GM12878 (cell line): Measurements from ENCODE around the gene IRF2. TPM values are rescaled to one million over a fixed set of nuclear protein-coding genes. Genes with fewer than 3 reads are reported as not detected.

Experiments
- ATAC-seq: fragments of 200-7000 bp; cut with Tn5 transposase; 3 replicates; pipeline ENCODE4 v1.9.1; 2020; ENCODE audit warnings: mild to moderate bottlenecking, moderate library complexity
- BruUV-seq: library from RNA; stranded (reverse); fragments of 400-500 nt; replicated peaks from 2 replicates; lab custom pipeline; 2021; lab: Mats Ljungman, UMichigan
- CTCF ChIA-PET: fragments of 300-600 bp; sonication (Branson Sonifier 250); formaldehyde crosslinking; extraction: SDS; loops from one replicate; lab custom pipeline; 2021; ENCODE audit warnings: inconsistent platforms; lab: Yijun Ruan, JAX
- POLR2A ChIA-PET: fragments of 350-600 bp; formaldehyde crosslinking; extraction: SDS; loops from one replicate; lab custom pipeline; 2021; ENCODE audit warnings: inconsistent platforms; lab: Charles Lee
- RAD21 ChIA-PET: fragments of 300-600 bp; sonication (Branson Sonifier 250); formaldehyde crosslinking; loops from one replicate; lab custom pipeline; 2023; ENCODE audit warnings: antibody characterized with exemption; ENCODE audit not compliant: unreplicated experiment; lab: Charles Lee
- SMC1A ChIA-PET: fragments of 300-600 bp; sonication (Branson Sonifier 250); formaldehyde crosslinking; loops from one replicate; lab custom pipeline; 2023; ENCODE audit not compliant: unreplicated experiment, uncharacterized antibody; lab: Charles Lee
- DNase-seq: peaks from one replicate; pipeline ENCODE4 v3.0.0-alpha.2; 2011; ENCODE audit warnings: low read depth, low spot score
- FAIRE-seq: peaks from 3 replicates; lab custom pipeline; 2011; peaks lifted over from hg19 to GRCh38; lab: Jason Lieb, UNC
- H2AFZ ChIP-seq: 2 replicates; pipeline ENCODE4 v1.6.0; 2011; ENCODE audit warnings: low read depth, low read length, control low read depth; ENCODE audit not compliant: control insufficient read depth
- H3K27ac ChIP-seq: 2 replicates; pipeline ENCODE4 v1.5.1; 2011; ENCODE audit warnings: control low read depth; ENCODE audit not compliant: control insufficient read depth, insufficient read depth
- H3K27me3 ChIP-seq, 2 experiments: replicated peaks in 1 of 2; 2 replicates each; pipeline versions ENCODE4 v1.6.0 to v1.6.1; 2011; ENCODE audit warnings: low read length in 1 of 2; ENCODE audit not compliant: control insufficient read depth in 2 of 2, insufficient read depth in 2 of 2
- H3K36me3 ChIP-seq, 2 experiments: 2 replicates each; pipeline ENCODE4 v1.5.1; 2011; ENCODE audit warnings: low read length in 1 of 2; ENCODE audit not compliant: control insufficient read depth in 2 of 2, insufficient read depth in 2 of 2
- H3K4me1 ChIP-seq: 2 replicates; pipeline ENCODE4 v1.6.1; 2011; ENCODE audit warnings: mild to moderate bottlenecking, low read length, moderate library complexity, mixed read lengths; ENCODE audit not compliant: control insufficient read depth, insufficient read depth
- H3K4me2 ChIP-seq: 2 replicates; pipeline ENCODE4 v1.6.0; 2011; ENCODE audit warnings: control low read depth; ENCODE audit not compliant: control insufficient read depth, insufficient read depth
- H3K4me3 ChIP-seq: fragments of 200-600 bp; sonication (generic); 2 replicates; pipeline ENCODE4 v1.5.1; 2016
- H3K79me2 ChIP-seq: 2 replicates; pipeline ENCODE4 v1.6.0; 2011; ENCODE audit warnings: low read length; ENCODE audit not compliant: control insufficient read depth, insufficient read depth
- H3K9ac ChIP-seq: 2 replicates; pipeline ENCODE4 v1.8.0; 2011; ENCODE audit warnings: low read length, control low read depth, mixed read lengths; ENCODE audit not compliant: control insufficient read depth, insufficient read depth
- H3K9me3 ChIP-seq: replicated peaks from 3 replicates; pipeline ENCODE4 v1.5.1; 2011; ENCODE audit warnings: mild to moderate bottlenecking, low read length; ENCODE audit not compliant: control insufficient read depth, insufficient read depth
- H4K20me1 ChIP-seq: 2 replicates; pipeline ENCODE4 v1.6.0; 2011; ENCODE audit not compliant: control insufficient read depth, insufficient read depth
- BCL11A ChIP-seq: IDR thresholded peaks from 2 replicates; pipeline ENCODE4 v1.6.1; 2011; ENCODE audit warnings: low read depth, low read length
- CREB1 ChIP-seq: IDR thresholded peaks from 2 replicates; pipeline ENCODE4 v1.6.1; 2012; ENCODE audit warnings: low read depth, mild to moderate bottlenecking, inconsistent platforms
- POLR2A ChIP-seq: IDR thresholded peaks from 2 replicates; pipeline ENCODE4 v1.6.1; 2011; ENCODE audit warnings: low read depth, mild to moderate bottlenecking, low read length
- POLR2AphosphoS5 ChIP-seq: IDR thresholded peaks from 2 replicates; pipeline ENCODE4 v1.6.1; 2011; ENCODE audit warnings: mild to moderate bottlenecking, low read length, inconsistent platforms
- WGBS: methylation state at CpG from one replicate; pipeline ENCODE4 v1.1.6; 2016; ENCODE audit warnings: low lambda C conversion rate; ENCODE audit not compliant: insufficient replicate concordance, insufficient coverage; ENCODE audit errors: missing lambda C conversion rate; 5-methylcytosine and 5-hydroxymethylcytosine counted together
- in situ Hi-C: fragments of 300-500 bp; cut with MboI; formaldehyde crosslinking; loops from 9 replicates; pipeline ENCODE4 v1.14.3; 2018; ENCODE audit warnings: mixed read lengths
- intact Hi-C: fragments of 100-400 bp; cut with micrococcal nuclease; formaldehyde crosslinking; loops from one replicate; pipeline ENCODE4 v1.14.2; 2022; ENCODE audit not compliant: unreplicated experiment
- polyA plus RNA-seq, 11 experiments: library from polyadenylated mRNA; depleted of rRNA in 4 of 11; unstranded in 6 of 11; stranded (reverse) in 5 of 11; fragments of >200 nt; fragmentation: Nextera tagmentation in 4 of 11; fragmentation: Illumina TruSeq in 1 of 11; extraction: Ambion mirVana in 4 of 11; extraction: Trizol in 1 of 11; gene quantifications; 1 replicate in 1 of 11; 2 replicates in 10 of 11; pipeline versions ENCODE4 v1.2.1 to v1.2.3, GENCODE V29; 2011 to 2016; ENCODE audit warnings: inconsistent platforms in 2 of 11, missing spikeins in 2 of 11, low read depth in 1 of 11
- total RNA-seq, 4 experiments: library from RNA; depleted of rRNA in 3 of 4; stranded (reverse); fragments of >200 nt in 3 of 4; fragmentation: Illumina TruSeq in 1 of 4; extraction: Trizol in 1 of 4; gene quantifications; 2 replicates each; pipeline versions ENCODE4 v1.2.1 to v1.2.3, GENCODE V29; 2013 to 2021
- TF ChIP-seq, protein P1 (sequence below): fragments of 150-350 bp; IDR thresholded peaks from 2 replicates; pipeline ENCODE4 v1.6.1; 2016; ENCODE audit warnings: low read depth, low read length
- TF ChIP-seq, protein P2 (sequence below): IDR thresholded peaks from 2 replicates; pipeline ENCODE4 v1.6.1; 2011; ENCODE audit warnings: low read depth, mild to moderate bottlenecking, low read length, moderate library complexity, borderline replicate concordance; ENCODE audit errors: extremely low read depth

The IRF2 gene
- total and polyA plus RNA-seq, 10 of the 15 experiments (the other 5 are each of a cell fraction or from before 2014, with no cell fraction given) = 45.1 to 99.3 (median 58.9) TPM

DNA sequence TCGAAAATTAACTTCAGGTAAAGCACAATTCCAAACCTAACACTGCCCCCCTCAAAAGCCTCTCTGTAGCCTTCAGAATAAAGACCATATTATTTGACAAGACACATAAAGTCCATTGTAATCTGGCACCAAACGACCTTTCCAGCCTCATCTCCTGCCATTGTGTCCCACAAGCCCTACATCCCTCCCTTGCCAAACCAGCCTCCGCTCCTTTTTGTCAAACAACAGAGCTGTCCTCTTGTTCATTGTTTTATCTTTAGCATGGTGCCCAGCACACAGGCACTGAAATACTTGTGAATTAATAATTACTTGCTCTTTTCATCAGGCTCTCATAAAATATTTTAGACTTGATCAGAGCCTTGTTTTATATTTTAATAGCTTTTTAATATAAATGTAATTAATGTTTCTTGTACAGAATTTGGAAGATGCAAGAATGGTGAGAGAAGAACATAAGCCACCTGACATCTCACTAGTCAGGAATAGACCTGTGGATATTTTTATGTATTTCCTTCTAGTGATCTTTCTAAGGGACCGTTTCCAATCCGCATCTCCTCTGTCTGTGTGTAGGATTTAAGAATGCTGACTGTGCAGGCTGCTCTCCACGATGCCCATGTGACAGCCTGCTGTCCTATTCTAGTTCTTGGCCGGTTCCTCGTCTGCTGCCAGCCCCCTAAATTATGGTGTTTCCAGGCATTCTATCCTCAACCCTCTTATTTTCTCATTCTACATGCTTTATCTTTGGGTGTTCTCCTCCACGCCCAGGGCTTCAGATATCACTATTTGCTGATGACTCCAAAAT, 3.0 kb upstream of the IRF2 start (continued):
- TF ChIP-seq, protein P1, sequence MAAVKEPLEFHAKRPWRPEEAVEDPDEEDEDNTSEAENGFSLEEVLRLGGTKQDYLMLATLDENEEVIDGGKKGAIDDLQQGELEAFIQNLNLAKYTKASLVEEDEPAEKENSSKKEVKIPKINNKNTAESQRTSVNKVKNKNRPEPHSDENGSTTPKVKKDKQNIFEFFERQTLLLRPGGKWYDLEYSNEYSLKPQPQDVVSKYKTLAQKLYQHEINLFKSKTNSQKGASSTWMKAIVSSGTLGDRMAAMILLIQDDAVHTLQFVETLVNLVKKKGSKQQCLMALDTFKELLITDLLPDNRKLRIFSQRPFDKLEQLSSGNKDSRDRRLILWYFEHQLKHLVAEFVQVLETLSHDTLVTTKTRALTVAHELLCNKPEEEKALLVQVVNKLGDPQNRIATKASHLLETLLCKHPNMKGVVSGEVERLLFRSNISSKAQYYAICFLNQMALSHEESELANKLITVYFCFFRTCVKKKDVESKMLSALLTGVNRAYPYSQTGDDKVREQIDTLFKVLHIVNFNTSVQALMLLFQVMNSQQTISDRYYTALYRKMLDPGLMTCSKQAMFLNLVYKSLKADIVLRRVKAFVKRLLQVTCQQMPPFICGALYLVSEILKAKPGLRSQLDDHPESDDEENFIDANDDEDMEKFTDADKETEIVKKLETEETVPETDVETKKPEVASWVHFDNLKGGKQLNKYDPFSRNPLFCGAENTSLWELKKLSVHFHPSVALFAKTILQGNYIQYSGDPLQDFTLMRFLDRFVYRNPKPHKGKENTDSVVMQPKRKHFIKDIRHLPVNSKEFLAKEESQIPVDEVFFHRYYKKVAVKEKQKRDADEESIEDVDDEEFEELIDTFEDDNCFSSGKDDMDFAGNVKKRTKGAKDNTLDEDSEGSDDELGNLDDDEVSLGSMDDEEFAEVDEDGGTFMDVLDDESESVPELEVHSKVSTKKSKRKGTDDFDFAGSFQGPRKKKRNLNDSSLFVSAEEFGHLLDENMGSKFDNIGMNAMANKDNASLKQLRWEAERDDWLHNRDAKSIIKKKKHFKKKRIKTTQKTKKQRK = no peak
- TF ChIP-seq BCL11A = no peak
- TF ChIP-seq, protein P2, sequence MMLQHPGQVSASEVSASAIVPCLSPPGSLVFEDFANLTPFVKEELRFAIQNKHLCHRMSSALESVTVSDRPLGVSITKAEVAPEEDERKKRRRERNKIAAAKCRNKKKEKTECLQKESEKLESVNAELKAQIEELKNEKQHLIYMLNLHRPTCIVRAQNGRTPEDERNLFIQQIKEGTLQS = no peak

DNA sequence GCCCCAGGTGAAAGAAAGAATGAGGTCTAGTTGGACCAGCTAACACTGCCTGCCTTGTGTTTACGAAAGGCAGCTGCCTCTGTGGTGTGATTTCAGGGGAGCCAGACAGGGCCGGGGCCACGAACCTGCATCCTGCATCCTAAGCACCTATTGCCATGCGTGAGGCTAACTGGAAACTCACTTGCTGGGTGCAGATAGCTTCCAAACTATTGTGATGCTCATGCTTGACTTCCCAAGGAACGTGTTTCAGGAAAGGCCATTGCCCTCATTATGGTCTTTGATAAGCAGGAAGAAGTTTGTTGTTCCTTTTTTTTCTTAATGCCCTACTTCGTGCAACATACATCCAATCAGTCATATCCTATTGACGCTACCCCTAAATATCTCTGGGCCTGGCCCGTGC, 2.3 kb upstream of the IRF2 start:
- TF ChIP-seq CREB1 (no peak), POLR2A (peak; percentile 60; the same call in 1 of the 2 replicates), POLR2AphosphoS5 (peak; percentile 55; the same call in 1 of the 2 replicates)
- CTCF ChIA-PET = interaction anchor here (1.1 to 1.7 kb wide), 3 partner anchors 29 to 212 kb away, joined by 3 to 6 read pairs (median 4); no protein-coding TSS in a partner anchor
- FAIRE-seq (no peak), DNase-seq (no peak), ATAC-seq (no peak)
- H3K79me2 ChIP-seq = peaks cover 55% of the 10 kb centered on the region
- no peaks in the 10 kb centered on the region; the same call in 2 of the 3 replicates for H3K9me3 ChIP-seq
- H3K27me3 ChIP-seq = no peaks in the 10 kb centered on the region
- H3K36me3 ChIP-seq = peaks cover 0 to 11% of the 10 kb centered on the region in 2 experiments; a peak in 1 of 4 replicates
- intact Hi-C loops = no loop called here
- peak overlapping the region; percentile 91; the same call in 1 of the 2 replicates for H3K27ac ChIP-seq
- in situ Hi-C loops = no loop called here
- SMC1A ChIA-PET = interaction anchor here (0.6 to 3.6 kb wide), 8 partner anchors 10 to 195 kb away, joined by 3 to 36 read pairs (median 3); no protein-coding TSS in a partner anchor
- 41% methylated on average over 8 of the region's 8 CpGs for WGBS
- H3K4me2 ChIP-seq = peak overlapping the region; percentile 98
- RAD21 ChIA-PET = interaction anchor here (0.7 to 4.4 kb wide), 11 partner anchors 29 to 274 kb away, joined by 3 to 57 read pairs (median 5); no protein-coding TSS in a partner anchor
- POLR2A ChIA-PET = interaction anchor here (0.6 to 1.6 kb wide), 9 partner anchors 15 to 213 kb away, joined by 3 to 8 read pairs (median 4); no protein-coding TSS in a partner anchor
- H3K4me3 ChIP-seq = peak overlapping the region; percentile 96
- H3K9ac ChIP-seq = peak overlapping the region; percentile 97
- no peak overlapping the region for H2AFZ ChIP-seq
- H3K4me1 ChIP-seq = peaks cover 9% of the 10 kb centered on the region
- no peaks in the 10 kb centered on the region for H4K20me1 ChIP-seq
- BruUV-seq = no TSS peak
